ENCODE results near the gene RHD.

RHD gene

GRCh38 chr1:25247829-25248754 is 24.2 kb upstream of the RHD start:
- peak overlapping the region; percentile 67 for H2AFZ ChIP-seq (ENCODE audit: low read depth, low read length, severe bottlenecking)
- peak overlapping the region; percentile 87 for H3K4me3 ChIP-seq (ENCODE audit: insufficient read depth, low read length, poor library complexity, severe bottlenecking)
- peaks cover 25% of the 10 kb centered on the region for H3K36me3 ChIP-seq (ENCODE audit: low read length)
- H3K9ac ChIP-seq (ENCODE audit: low read length) = peak overlapping the region; percentile 89
- H3K4me2 ChIP-seq (ENCODE audit: low read depth, low read length, poor library complexity, severe bottlenecking) = peak overlapping the region; percentile 85
- peaks cover 18% of the 10 kb centered on the region for H3F3A ChIP-seq (ENCODE audit: insufficient read depth)
- no peaks in the 10 kb centered on the region for H3K9me2 ChIP-seq (replicated peaks; ENCODE audit: insufficient read depth, low read length)
- H4K20me1 ChIP-seq (ENCODE audit: low read depth, low read length) = peaks cover 16% of the 10 kb centered on the region
- peaks cover 25% of the 10 kb centered on the region for H3K79me2 ChIP-seq (ENCODE audit: insufficient read depth, low read length)
- no peaks in the 10 kb centered on the region for H3K27me3 ChIP-seq (ENCODE audit: low read length)
- H3K9me3 ChIP-seq (ENCODE audit: insufficient read depth, low read length) = no peaks in the 10 kb centered on the region
- TF ChIP-seq CTCF (IDR thresholded peaks at IDR 0.05; ENCODE audit: insufficient read depth, low read length, poor library complexity, severe bottlenecking) (peak; percentile 44), EZH2phosphoT487 (conservative IDR thresholded peaks at IDR 0.05; ENCODE audit: low read length) (no peak)
- H3K27ac ChIP-seq (ENCODE audit: low read depth, low read length) = peak overlapping the region; percentile 49

DNA sequence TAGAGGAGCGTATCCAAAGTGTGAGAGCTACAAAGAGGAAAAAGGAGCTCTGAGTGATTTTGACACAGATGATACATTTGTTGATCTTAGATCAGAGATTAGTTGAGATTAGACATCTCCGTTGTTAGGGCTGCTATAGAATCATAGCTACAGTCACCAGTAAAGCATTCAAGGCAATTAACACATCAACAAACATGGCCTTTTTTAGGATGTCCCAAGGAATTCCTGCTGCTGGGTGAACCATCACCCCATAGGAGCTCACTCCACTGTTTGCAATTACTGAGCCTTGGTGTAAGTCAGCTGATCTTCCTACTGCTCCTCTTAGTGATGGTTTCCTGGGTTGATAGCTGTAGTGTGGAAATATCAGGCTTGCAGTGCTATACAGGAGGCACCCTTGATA is 18.4 kb upstream of the RHD start:
- H3K4me3 ChIP-seq (ENCODE audit: insufficient read depth, low read length, poor library complexity, severe bottlenecking) = no peak overlapping the region
- TF ChIP-seq CTCF (IDR thresholded peaks at IDR 0.05; ENCODE audit: insufficient read depth, low read length, poor library complexity, severe bottlenecking) (no peak), EZH2phosphoT487 (conservative IDR thresholded peaks at IDR 0.05; ENCODE audit: low read length) (no peak)
- no peaks in the 10 kb centered on the region for H3K27me3 ChIP-seq (ENCODE audit: low read length)
- H2AFZ ChIP-seq (ENCODE audit: low read depth, low read length, severe bottlenecking) = no peak overlapping the region
- no peaks in the 10 kb centered on the region for H3K79me2 ChIP-seq (ENCODE audit: insufficient read depth, low read length)
- no peaks in the 10 kb centered on the region for H3K36me3 ChIP-seq (ENCODE audit: low read length)
- no peak overlapping the region for H3K9ac ChIP-seq (ENCODE audit: low read length)
- no peaks in the 10 kb centered on the region for H3K9me3 ChIP-seq (ENCODE audit: insufficient read depth, low read length)
- H3K4me2 ChIP-seq (ENCODE audit: low read depth, low read length, poor library complexity, severe bottlenecking) = no peak overlapping the region
- no peaks in the 10 kb centered on the region for H3F3A ChIP-seq (ENCODE audit: insufficient read depth)
- no peak overlapping the region for H3K27ac ChIP-seq (ENCODE audit: low read depth, low read length)
- H3K9me2 ChIP-seq (replicated peaks; ENCODE audit: insufficient read depth, low read length) = no peaks in the 10 kb centered on the region
- H4K20me1 ChIP-seq (ENCODE audit: low read depth, low read length) = peaks cover 5% of the 10 kb centered on the region; the same call in 1 of the 2 replicates

DNA sequence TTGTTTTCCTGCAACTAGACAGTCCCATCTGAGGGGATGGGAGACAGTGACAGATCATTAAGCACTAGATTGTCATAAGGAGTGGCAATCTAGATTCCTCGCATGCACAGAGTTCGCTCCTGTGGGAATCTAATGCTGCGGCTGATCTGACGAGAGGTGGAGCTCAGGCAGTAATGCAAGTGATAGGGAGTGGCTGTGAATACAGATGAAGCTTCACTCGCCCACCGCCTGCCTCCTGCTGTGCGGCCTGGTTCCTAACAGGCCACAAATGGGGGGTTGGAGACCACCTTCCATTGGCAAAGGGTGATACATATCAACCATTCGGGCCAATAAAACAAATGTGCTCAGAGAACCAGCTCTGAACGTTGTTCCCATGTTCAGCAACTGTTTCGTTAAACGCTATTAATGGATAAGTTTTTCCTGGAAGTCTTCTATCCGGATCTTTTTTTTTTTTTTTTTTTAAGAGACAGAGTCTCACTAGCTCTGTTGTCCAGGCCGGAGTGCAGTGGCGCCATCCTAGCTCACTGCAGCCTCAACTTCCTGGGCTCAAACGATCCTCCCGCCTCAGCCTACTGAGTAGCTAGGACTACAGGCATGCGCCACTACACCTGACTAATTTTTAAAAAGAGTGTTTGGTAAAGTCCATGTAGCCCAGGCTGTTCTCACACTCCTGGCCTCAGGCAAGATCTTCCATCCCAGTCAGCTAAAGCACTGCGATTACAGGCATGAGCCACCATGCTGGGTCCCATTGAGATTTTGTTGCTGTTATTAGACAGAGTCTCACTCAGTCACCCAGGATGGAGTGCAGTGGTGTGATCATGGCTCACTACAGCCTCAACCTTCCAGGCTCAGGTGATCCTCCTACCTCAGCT is 16.4 kb upstream of the RHD start:
- Histone ChIP-seq H3K36me3 (ENCODE audit: low read length) (no peaks in the 10 kb centered on the region), H2AFZ (ENCODE audit: low read depth, low read length, severe bottlenecking) (no peak overlapping the region), H3K79me2 (ENCODE audit: insufficient read depth, low read length) (no peaks in the 10 kb centered on the region), H3F3A (ENCODE audit: insufficient read depth) (no peaks in the 10 kb centered on the region), H3K4me2 (ENCODE audit: low read depth, low read length, poor library complexity, severe bottlenecking) (no peak overlapping the region), H3K9me3 (ENCODE audit: insufficient read depth, low read length) (no peaks in the 10 kb centered on the region), H3K27me3 (ENCODE audit: low read length) (no peaks in the 10 kb centered on the region), H3K27ac (ENCODE audit: low read depth, low read length) (no peak overlapping the region), H3K4me3 (ENCODE audit: insufficient read depth, low read length, poor library complexity, severe bottlenecking) (no peak overlapping the region), H3K9me2 (replicated peaks; ENCODE audit: insufficient read depth, low read length) (no peaks in the 10 kb centered on the region), H4K20me1 (ENCODE audit: low read depth, low read length) (peaks cover 5% of the 10 kb centered on the region; the same call in 1 of the 2 replicates), H3K9ac (ENCODE audit: low read length) (no peak overlapping the region)
- no peak for TF ChIP-seq CTCF (IDR thresholded peaks at IDR 0.05; ENCODE audit: insufficient read depth, low read length, poor library complexity, severe bottlenecking)
- no peak for TF ChIP-seq EZH2phosphoT487 (conservative IDR thresholded peaks at IDR 0.05; ENCODE audit: low read length)
